ENCODE data around the gene DSCAM. TPM values are rescaled to one million over a fixed set of nuclear protein-coding genes. Genes with fewer than 3 reads are reported as not detected.

Gene DSCAM
- total and polyA plus RNA-seq, 2 experiments from 2014 or later: 0.07 TPM; not detected in 1

DNA sequence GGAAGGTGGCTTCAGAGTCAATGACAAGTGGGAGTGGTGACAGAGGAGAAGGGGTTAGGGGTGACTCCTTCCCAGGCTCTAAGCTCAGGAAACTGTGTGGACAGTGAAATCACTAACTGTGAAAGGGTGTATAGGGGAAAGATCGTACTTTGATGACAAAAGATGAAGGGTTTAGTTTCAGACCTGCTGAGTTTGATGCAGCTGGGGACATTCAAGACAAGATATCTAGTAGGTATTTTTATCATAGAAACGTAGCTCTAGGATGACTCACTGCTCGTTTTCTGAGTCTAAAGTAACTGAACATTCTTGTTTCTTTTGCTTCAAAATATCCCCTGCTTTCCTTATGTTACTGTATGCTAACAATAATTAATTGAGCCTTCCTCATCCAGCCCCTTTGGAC lies 830.7 kb downstream of the DSCAM start:
- Histone ChIP-seq H3K4me2 (no peak overlapping the region), H2AFZ (no peak overlapping the region), H3F3A (replicated peaks; ENCODE audit: low read depth) (no peaks in the 10 kb centered on the region), H3K4me3 (no peak overlapping the region), H3K27ac (ENCODE audit: low read depth) (no peak overlapping the region), H3K79me2 (replicated peaks; ENCODE audit: insufficient read depth) (no peaks in the 10 kb centered on the region), H4K20me1 (replicated peaks; ENCODE audit: insufficient read depth) (no peaks in the 10 kb centered on the region), H3K36me3 (ENCODE audit: insufficient read depth) (no peaks in the 10 kb centered on the region), H3K9me2 (ENCODE audit: insufficient read depth) (no peaks in the 10 kb centered on the region), H3K27me3 (ENCODE audit: insufficient read depth) (no peaks in the 10 kb centered on the region), H3K4me1 (ENCODE audit: insufficient read depth) (no peaks in the 10 kb centered on the region)
- DNase-seq (ENCODE audit: low spot score) (no peak), ATAC-seq (no peak)
- TF ChIP-seq STAT1 (IDR thresholded peaks at IDR 0.05; ENCODE audit: unreplicated experiment) (no peak), CREB1 (CRISPR knock-in tag; IDR thresholded peaks at IDR 0.05; ENCODE audit: low read depth) (no peak), NANOG (IDR thresholded peaks at IDR 0.05; ENCODE audit: borderline replicate concordance) (no peak), CTCF (conservative IDR thresholded peaks at IDR 0.05; ENCODE audit: low read depth in 2 of 2) (no peak), POLR2AphosphoS5 (IDR thresholded peaks at IDR 0.05; ENCODE audit: low read depth) (no peak), EZH2phosphoT487 (IDR thresholded peaks at IDR 0.05; ENCODE audit: unreplicated experiment) (no peak), ZNF331 (CRISPR knock-in tag; IDR thresholded peaks at IDR 0.05; ENCODE audit: low read depth) (no peak), ETS1 (IDR thresholded peaks at IDR 0.05) (no peak), JUNB (IDR thresholded peaks at IDR 0.05; ENCODE audit: unreplicated experiment) (no peak), EZH2 (IDR thresholded peaks at IDR 0.05; ENCODE audit: low read depth, unreplicated experiment) (no peak), ZNF114 (CRISPR knock-in tag; IDR thresholded peaks at IDR 0.05) (no peak)
- TF ChIP-seq, protein P1, sequence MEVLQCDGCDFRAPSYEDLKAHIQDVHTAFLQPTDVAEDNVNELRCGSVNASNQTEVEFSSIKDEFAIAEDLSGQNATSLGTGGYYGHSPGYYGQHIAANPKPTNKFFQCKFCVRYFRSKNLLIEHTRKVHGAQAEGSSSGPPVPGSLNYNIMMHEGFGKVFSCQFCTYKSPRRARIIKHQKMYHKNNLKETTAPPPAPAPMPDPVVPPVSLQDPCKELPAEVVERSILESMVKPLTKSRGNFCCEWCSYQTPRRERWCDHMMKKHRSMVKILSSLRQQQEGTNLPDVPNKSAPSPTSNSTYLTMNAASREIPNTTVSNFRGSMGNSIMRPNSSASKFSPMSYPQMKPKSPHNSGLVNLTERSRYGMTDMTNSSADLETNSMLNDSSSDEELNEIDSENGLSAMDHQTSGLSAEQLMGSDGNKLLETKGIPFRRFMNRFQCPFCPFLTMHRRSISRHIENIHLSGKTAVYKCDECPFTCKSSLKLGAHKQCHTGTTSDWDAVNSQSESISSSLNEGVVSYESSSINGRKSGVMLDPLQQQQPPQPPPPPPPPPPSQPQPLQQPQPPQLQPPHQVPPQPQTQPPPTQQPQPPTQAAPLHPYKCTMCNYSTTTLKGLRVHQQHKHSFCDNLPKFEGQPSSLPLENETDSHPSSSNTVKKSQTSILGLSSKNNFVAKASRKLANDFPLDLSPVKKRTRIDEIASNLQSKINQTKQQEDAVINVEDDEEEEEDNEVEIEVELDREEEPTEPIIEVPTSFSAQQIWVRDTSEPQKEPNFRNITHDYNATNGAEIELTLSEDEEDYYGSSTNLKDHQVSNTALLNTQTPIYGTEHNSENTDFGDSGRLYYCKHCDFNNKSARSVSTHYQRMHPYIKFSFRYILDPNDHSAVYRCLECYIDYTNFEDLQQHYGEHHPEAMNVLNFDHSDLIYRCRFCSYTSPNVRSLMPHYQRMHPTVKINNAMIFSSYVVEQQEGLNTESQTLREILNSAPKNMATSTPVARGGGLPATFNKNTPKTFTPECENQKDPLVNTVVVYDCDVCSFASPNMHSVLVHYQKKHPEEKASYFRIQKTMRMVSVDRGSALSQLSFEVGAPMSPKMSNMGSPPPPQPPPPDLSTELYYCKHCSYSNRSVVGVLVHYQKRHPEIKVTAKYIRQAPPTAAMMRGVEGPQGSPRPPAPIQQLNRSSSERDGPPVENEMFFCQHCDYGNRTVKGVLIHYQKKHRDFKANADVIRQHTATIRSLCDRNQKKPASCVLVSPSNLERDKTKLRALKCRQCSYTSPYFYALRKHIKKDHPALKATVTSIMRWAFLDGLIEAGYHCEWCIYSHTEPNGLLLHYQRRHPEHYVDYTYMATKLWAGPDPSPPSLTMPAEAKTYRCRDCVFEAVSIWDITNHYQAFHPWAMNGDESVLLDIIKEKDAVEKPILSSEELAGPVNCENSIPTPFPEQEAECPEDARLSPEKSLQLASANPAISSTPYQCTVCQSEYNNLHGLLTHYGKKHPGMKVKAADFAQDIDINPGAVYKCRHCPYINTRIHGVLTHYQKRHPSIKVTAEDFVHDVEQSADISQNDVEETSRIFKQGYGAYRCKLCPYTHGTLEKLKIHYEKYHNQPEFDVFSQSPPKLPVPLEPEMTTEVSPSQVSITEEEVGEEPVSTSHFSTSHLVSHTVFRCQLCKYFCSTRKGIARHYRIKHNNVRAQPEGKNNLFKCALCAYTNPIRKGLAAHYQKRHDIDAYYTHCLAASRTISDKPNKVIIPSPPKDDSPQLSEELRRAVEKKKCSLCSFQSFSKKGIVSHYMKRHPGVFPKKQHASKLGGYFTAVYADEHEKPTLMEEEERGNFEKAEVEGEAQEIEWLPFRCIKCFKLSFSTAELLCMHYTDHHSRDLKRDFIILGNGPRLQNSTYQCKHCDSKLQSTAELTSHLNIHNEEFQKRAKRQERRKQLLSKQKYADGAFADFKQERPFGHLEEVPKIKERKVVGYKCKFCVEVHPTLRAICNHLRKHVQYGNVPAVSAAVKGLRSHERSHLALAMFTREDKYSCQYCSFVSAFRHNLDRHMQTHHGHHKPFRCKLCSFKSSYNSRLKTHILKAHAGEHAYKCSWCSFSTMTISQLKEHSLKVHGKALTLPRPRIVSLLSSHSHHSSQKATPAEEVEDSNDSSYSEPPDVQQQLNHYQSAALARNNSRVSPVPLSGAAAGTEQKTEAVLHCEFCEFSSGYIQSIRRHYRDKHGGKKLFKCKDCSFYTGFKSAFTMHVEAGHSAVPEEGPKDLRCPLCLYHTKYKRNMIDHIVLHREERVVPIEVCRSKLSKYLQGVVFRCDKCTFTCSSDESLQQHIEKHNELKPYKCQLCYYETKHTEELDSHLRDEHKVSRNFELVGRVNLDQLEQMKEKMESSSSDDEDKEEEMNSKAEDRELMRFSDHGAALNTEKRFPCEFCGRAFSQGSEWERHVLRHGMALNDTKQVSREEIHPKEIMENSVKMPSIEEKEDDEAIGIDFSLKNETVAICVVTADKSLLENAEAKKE (CRISPR knock-in tag; IDR thresholded peaks at IDR 0.05): no peak
- TF ChIP-seq, protein P2, sequence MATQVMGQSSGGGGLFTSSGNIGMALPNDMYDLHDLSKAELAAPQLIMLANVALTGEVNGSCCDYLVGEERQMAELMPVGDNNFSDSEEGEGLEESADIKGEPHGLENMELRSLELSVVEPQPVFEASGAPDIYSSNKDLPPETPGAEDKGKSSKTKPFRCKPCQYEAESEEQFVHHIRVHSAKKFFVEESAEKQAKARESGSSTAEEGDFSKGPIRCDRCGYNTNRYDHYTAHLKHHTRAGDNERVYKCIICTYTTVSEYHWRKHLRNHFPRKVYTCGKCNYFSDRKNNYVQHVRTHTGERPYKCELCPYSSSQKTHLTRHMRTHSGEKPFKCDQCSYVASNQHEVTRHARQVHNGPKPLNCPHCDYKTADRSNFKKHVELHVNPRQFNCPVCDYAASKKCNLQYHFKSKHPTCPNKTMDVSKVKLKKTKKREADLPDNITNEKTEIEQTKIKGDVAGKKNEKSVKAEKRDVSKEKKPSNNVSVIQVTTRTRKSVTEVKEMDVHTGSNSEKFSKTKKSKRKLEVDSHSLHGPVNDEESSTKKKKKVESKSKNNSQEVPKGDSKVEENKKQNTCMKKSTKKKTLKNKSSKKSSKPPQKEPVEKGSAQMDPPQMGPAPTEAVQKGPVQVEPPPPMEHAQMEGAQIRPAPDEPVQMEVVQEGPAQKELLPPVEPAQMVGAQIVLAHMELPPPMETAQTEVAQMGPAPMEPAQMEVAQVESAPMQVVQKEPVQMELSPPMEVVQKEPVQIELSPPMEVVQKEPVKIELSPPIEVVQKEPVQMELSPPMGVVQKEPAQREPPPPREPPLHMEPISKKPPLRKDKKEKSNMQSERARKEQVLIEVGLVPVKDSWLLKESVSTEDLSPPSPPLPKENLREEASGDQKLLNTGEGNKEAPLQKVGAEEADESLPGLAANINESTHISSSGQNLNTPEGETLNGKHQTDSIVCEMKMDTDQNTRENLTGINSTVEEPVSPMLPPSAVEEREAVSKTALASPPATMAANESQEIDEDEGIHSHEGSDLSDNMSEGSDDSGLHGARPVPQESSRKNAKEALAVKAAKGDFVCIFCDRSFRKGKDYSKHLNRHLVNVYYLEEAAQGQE (IDR thresholded peaks at IDR 0.05; ENCODE audit: unreplicated experiment): no peak
- no peak overlapping the region for H3K27ac Mint-ChIP-seq
- peaks cover 6% of the 10 kb centered on the region for H3K36me3 Mint-ChIP-seq (ENCODE audit: low read depth)
- peaks cover 51% of the 10 kb centered on the region for H3K9me3 Mint-ChIP-seq
- H3K4me3 Mint-ChIP-seq: no peak overlapping the region
- H3K27me3 Mint-ChIP-seq (ENCODE audit: insufficient read depth, low read depth, poor library complexity): peaks cover 4% of the 10 kb centered on the region
- H3K4me1 Mint-ChIP-seq: no peaks in the 10 kb centered on the region

All from GM23338 (cell line).